IPS-20b (cell line): ENCODE measurements around the gene IGSF21.
"Not testable (repeated sequence)": the region's sequence is repeated elsewhere in the genome, so short reads cannot be mapped to it uniquely, and the experiment has no call there.

Experiments
- H3K27ac ChIP-seq: one replicate; pipeline ENCODE4 v1.5.1; 2013; ENCODE audit warnings: low read length
- H3K27me3 ChIP-seq: 2 replicates; pipeline ENCODE4 v1.6.1; 2013; ENCODE audit warnings: mild to moderate bottlenecking, low read length, inconsistent platforms; ENCODE audit not compliant: insufficient read depth
- H3K36me3 ChIP-seq: 2 replicates; pipeline ENCODE4 v1.6.1; 2013; ENCODE audit warnings: low read depth, mild to moderate bottlenecking, inconsistent platforms, low read length, moderate library complexity; ENCODE audit not compliant: insufficient read depth
- H3K4me1 ChIP-seq: 2 replicates; pipeline ENCODE4 v1.6.1; 2013; ENCODE audit warnings: mild to moderate bottlenecking, control low read depth, inconsistent platforms, low read length, moderate library complexity; ENCODE audit not compliant: insufficient read depth
- H3K4me3 ChIP-seq: 2 replicates; pipeline ENCODE4 v1.5.1; 2013; ENCODE audit warnings: mild to moderate bottlenecking, low read length, inconsistent platforms
- H3K9ac ChIP-seq: 2 replicates; pipeline ENCODE4 v1.6.1; 2013; ENCODE audit warnings: low read depth, mild to moderate bottlenecking, inconsistent platforms, low read length, moderate library complexity
- H3K9me3 ChIP-seq: 2 replicates; pipeline ENCODE4 v1.6.1; 2013; ENCODE audit warnings: mild to moderate bottlenecking, low read depth, low read length, inconsistent platforms; ENCODE audit not compliant: insufficient read depth

Gene IGSF21

DNA sequence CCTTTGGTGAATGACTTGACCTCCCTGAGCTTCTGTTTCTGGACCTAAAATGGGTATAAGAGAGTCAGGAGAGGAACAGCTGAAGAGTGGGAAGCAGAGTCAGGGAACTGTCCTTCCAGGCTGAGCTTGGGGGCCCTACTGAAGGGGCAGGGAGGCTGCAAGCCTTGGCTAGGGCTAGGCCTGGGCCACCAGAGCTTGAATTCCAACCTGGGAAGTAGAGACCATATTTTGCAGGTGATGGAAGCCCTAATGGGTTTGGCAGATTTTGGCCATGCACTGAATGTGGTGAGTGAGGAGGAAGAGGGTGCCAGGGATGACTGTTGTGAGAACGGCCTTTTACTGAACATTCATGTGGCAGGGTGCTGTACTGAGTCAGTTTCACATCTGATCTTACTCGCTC, 303.7 kb downstream of the IGSF21 start:
- H3K9me3 ChIP-seq = peaks cover 19% of the 10 kb centered on the region
- no peak overlapping the region for H3K9ac ChIP-seq
- H3K36me3 ChIP-seq = peaks cover 5% of the 10 kb centered on the region; the same call in 1 of the 2 replicates
- H3K27me3 ChIP-seq = no peaks in the 10 kb centered on the region
- H3K4me1 ChIP-seq = peaks cover 21% of the 10 kb centered on the region
- no peak overlapping the region for H3K27ac ChIP-seq
- H3K4me3 ChIP-seq = no peak overlapping the region

DNA sequence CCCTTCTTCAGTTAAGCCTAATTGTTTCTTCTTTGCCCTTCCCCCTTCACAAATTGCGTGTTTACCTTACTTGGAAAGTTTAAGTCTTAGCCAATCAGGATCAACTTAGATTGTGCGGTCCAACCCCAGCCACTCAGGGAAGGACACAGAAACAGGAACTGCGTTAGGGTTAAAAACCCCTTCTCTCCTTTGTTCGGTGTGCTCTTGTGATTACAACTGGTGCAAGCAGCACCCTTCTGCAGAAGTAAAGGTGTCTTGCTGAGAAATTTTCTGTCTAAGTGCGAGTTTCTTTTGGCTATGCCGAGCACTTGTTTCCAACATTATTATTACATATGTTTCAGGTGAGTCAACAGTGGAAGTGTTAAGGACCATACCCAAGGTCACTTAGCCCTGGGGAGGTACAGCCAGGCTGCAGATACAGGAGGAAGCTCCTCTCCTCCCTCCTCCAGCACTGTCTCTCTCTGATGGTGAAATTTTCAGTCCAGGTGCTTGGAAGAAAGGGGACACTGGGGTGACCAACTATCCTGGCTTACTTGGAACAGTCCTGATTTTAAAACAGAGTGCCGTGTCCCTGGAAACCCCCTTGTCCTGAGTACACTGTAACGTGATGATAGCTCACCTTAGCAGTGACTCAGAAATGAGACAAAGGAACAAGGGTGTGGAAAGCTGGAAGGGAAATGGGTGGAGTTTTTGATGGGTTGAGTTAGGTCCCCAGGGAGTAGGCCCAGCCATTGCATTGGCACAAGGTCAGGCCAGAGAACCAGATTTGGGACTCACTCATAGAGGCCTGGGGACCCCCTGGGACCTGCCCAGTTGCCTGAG, 304.4 kb downstream of the IGSF21 start:
- Histone ChIP-seq H3K27me3 (no peaks in the 10 kb centered on the region), H3K36me3 (peaks cover 5% of the 10 kb centered on the region; the same call in 1 of the 2 replicates), H3K9ac (no peak overlapping the region), H3K4me3 (no peak overlapping the region), H3K9me3 (peaks cover 19% of the 10 kb centered on the region), H3K4me1 (peaks cover 26% of the 10 kb centered on the region), H3K27ac (no peak overlapping the region)

DNA sequence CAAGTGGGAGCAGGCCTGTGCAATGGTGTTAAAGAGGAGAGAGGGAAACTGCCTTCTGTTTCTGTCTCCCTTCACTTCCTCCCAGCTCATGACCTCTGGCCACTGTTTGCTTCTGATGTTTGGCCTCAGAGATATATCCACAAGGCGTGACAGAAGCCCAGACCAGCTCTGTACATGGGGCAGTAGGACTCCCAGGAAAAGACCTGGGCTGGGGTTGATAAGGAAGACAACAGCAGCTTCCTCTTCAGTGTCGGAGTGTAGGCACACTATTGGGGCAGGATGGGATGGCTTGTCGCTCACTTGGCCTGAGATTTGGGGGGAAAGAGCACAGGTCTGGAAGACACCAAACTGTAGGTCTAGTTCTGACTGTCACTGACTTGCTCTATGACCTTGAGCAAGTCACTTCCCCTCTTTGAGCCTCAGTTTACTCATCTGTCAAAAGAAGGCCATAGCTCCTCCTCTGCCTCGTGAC, 305.3 kb downstream of the IGSF21 start:
- peaks cover 5% of the 10 kb centered on the region; the same call in 1 of the 2 replicates for H3K36me3 ChIP-seq
- peaks cover 32% of the 10 kb centered on the region for H3K4me1 ChIP-seq
- no peak overlapping the region for H3K27ac ChIP-seq
- H3K4me3 ChIP-seq = no peak overlapping the region
- H3K9ac ChIP-seq = no peak overlapping the region
- peaks cover 19% of the 10 kb centered on the region for H3K9me3 ChIP-seq
- H3K27me3 ChIP-seq = no peaks in the 10 kb centered on the region

DNA sequence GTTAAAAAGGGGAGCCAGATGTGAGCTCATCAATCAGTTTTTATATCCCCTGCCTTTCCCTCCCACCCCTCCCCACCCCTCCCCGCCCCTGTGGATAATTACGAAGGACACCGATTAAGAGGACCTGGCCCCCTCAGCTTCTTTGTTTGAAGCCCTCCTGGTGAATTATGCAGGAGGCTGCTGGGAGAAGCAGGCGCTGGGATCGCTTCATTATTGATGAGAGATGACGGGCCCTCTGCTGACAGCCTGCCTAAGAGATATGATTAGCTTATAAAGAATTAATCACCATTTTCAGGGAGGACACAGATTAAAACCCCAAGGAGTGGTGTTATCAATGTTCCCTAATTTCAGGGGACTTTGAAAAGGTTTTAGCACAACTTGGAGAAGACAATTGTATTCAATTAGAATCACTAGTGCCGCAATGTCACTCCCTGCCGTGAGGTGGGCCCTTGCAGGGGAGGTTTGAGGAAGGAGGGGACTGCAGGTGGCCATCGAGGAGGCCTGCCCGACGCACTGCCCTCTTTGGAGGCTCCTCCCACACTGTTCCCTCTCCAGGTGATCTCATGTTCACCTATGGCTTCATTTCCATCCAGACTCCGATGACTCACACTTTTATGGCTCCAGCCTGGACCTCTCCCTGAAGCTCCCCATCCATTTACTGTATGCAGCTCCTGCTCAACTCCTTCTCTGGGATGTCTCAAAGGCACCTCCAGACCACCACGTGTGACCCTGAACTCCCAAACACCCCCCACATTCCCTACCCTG, 306.1 kb downstream of the IGSF21 start:
- H3K9me3 ChIP-seq = peaks cover 19% of the 10 kb centered on the region
- peaks cover 5% of the 10 kb centered on the region; the same call in 1 of the 2 replicates for H3K36me3 ChIP-seq
- no peak overlapping the region for H3K9ac ChIP-seq
- H3K27ac ChIP-seq = no peak overlapping the region
- H3K4me3 ChIP-seq = no peak overlapping the region
- no peaks in the 10 kb centered on the region for H3K27me3 ChIP-seq
- H3K4me1 ChIP-seq = peaks cover 40% of the 10 kb centered on the region

GRCh38 chr1:18414321-18414720, 306.7 kb downstream of the IGSF21 start:
- Histone ChIP-seq H3K9ac (no peak overlapping the region), H3K36me3 (peaks cover 5% of the 10 kb centered on the region; the same call in 1 of the 2 replicates), H3K27me3 (no peaks in the 10 kb centered on the region), H3K9me3 (peaks cover 19% of the 10 kb centered on the region), H3K4me1 (peaks cover 39% of the 10 kb centered on the region), H3K4me3 (no peak overlapping the region), H3K27ac (no peak overlapping the region)

DNA sequence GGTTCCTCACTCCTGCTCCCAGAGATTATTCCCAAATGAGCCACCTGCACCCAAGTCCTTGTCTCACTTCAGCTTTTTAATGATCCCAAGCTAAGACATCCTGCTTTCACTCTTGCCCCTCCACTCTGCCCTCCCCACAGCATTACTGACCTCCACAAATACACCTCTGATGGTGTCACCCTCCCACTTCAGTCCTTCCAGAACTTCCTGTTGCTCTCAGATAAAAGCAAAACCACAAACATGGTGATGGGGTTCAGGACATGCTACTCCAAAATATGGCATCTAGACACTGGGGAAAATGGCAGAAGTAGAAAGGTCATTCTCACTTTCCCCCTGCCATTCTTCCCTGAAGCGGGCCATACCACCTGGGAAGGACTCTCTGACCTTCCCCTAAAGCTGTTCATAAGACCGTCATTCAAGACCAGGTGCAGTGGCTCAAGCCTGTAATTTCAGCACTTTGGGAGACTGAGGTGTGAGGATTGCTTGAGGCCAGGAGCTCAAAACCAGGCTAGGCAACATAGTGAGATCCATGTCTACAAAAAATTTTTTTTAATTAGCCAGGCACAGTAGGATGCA, 307.4 kb downstream of the IGSF21 start:
- H3K4me3 ChIP-seq = no peak overlapping the region
- H3K9ac ChIP-seq = no peak overlapping the region
- peaks cover 41% of the 10 kb centered on the region for H3K4me1 ChIP-seq
- no peaks in the 10 kb centered on the region for H3K27me3 ChIP-seq
- no peak overlapping the region for H3K27ac ChIP-seq
- H3K36me3 ChIP-seq = peaks cover 5% of the 10 kb centered on the region; the same call in 1 of the 2 replicates
- H3K9me3 ChIP-seq = peaks cover 19% of the 10 kb centered on the region

DNA sequence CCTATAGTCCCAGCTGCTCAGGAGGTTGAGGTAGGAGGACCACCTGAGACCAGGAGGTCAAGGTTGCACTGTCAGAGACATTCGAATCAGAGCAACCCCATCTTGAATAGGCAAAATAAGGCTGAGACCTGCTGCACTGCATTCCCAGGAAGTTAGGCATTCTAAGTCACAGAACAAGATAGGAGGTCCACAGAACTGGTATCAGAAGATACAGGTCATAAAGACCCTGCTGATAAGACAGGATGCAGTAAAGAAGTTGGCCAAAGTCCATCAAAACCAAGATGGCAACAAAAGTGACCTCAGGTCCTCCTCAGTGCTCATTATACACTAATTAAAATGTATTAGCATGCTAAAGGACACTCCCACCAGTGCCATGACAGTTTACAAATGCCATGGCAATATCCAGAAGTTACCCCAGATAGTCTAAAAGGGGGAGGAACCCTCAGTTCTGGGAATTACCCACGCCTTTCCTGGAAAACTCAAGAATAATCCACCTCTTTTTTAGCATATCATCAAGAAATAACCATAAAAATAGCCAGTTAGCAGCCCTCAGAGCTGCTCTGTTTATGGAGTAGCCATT, 307.9 kb downstream of the IGSF21 start:
- Histone ChIP-seq H3K9me3 (peaks cover 19% of the 10 kb centered on the region), H3K9ac (no peak overlapping the region), H3K27me3 (no peaks in the 10 kb centered on the region), H3K36me3 (peaks cover 5% of the 10 kb centered on the region; the same call in 1 of the 2 replicates), H3K4me1 (peaks cover 46% of the 10 kb centered on the region), H3K27ac (no peak overlapping the region), H3K4me3 (no peak overlapping the region)

DNA sequence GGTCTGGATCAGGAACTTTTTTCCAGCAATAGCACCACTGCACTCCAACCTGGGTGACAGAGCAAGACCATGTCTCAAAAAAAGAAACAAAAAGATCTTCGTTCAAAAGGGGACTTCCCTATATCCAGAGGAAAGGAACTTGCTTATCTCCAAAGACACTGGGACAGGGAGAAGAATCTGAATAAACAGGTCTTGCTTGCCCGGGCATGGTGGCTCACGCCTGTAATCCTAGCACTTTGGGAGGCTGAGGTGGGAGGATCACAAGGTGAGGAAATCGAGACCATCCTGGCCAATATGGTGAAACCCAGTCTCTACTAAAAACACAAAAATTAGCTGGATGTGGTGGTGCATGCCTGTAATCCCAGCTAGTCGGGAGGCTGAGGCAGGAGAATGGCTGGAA, 308.5 kb downstream of the IGSF21 start:
- peaks cover 40% of the 10 kb centered on the region for H3K4me1 ChIP-seq
- not testable (repeated sequence) for H3K36me3 ChIP-seq, H3K9ac ChIP-seq

DNA sequence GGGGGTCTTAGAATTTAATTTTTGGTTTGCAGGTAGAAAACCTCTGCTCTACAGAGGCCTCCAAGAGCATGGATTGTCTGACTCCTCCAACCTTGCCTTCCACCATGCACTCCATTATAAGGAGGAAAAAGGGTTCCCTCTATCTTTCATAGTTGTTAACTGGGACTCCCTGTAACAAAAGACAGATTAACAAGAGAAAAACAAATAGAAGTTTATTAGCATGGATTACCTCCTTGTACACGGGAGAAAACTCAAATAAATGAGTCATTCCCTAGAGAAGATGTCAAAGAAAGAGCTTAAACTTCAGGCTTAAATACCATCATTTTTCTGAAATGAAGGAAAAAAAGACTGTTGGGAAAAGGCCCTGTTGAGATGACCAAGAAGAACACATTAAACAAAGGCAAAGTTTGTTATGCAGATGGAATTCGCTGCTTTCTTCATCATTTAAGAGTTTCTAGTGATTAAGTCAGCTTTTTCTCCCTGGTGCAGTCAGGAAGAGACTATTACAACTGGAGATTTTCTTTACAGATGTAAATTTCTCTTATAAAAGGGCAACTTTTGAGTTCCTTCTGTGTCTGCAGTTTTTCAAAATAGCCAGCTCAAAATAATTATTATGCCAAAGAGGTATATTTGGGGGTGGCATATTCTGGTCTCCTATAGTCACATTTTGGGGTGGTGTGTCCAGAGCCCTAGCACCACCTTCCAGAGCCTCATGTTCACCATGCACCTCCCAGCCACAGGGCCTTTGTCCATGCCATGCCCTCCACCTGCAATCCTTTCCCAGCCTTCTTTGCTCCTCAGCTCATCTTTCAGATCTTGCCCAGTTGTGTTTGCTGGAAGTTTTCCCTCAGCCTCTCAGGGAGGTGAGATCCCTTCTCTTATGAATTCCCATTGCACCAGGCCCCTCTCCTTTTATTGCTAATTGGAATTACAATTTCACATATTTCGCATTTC, 310.0 kb downstream of the IGSF21 start:
- peak overlapping the region; percentile 53; the same call in 1 of the 2 replicates for H3K9ac ChIP-seq
- peak overlapping the region; percentile 70 for H3K27ac ChIP-seq
- peak overlapping the region; percentile 12; the same call in 1 of the 2 replicates for H3K4me3 ChIP-seq
- H3K9me3 ChIP-seq = peaks cover 5% of the 10 kb centered on the region
- no peaks in the 10 kb centered on the region for H3K27me3 ChIP-seq
- H3K4me1 ChIP-seq = peaks cover 40% of the 10 kb centered on the region
- peaks cover 2% of the 10 kb centered on the region; the same call in 1 of the 2 replicates for H3K36me3 ChIP-seq

More for the DNA sequence above, 308.5 kb downstream of the IGSF21 start:
- not testable (repeated sequence) for H3K27ac ChIP-seq, H3K4me3 ChIP-seq, H3K27me3 ChIP-seq
- peaks cover 19% of the 10 kb centered on the region for H3K9me3 ChIP-seq

GRCh38 chr1:18419113-18419844, 311.7 kb downstream of the IGSF21 start:
- Histone ChIP-seq H3K27me3 (no peaks in the 10 kb centered on the region), H3K27ac (peak overlapping the region; percentile 92), H3K4me1 (peaks cover 37% of the 10 kb centered on the region), H3K9me3 (no peaks in the 10 kb centered on the region), H3K4me3 (peak overlapping the region; percentile 51; the same call in 1 of the 2 replicates), H3K36me3 (no peaks in the 10 kb centered on the region), H3K9ac (peak overlapping the region; percentile 74)
